ENCODE data around the gene FGFR2. TPM values are rescaled to one million over a fixed set of nuclear protein-coding genes. Genes with fewer than 3 reads are reported as not detected.

The FGFR2 gene
- total and polyA plus RNA-seq, 2 experiments from 2014 or later, result 41.3 to 90.4 TPM

- H3K4me2 ChIP-seq, result no peak overlapping the region
- H2AFZ ChIP-seq, result no peak overlapping the region
- no peaks in the 10 kb centered on the region for H3K9me3 ChIP-seq (ENCODE audit: low read depth)
- H3K9me2 ChIP-seq (replicated peaks; ENCODE audit: insufficient read depth), result no peaks in the 10 kb centered on the region
- DNase-seq (ENCODE audit: low spot score), result no peak
- no peak overlapping the region for H3K4me3 ChIP-seq
- H3K27ac ChIP-seq, result no peak overlapping the region
- H3K36me3 ChIP-seq (replicated peaks; ENCODE audit: insufficient read depth, low read depth), result no peaks in the 10 kb centered on the region
- H4K20me1 ChIP-seq (ENCODE audit: insufficient read depth, poor library complexity, severe bottlenecking), result peaks cover 3% of the 10 kb centered on the region
- no peaks in the 10 kb centered on the region for H3K27me3 ChIP-seq
- no peaks in the 10 kb centered on the region for H3K4me1 ChIP-seq (ENCODE audit: insufficient read depth)
- WGBS (ENCODE audit: low lambda C conversion rate, missing lambda C conversion rate), result 95% methylated on average over 8 of the region's 8 CpGs
- no peak for TF ChIP-seq EZH2 (IDR thresholded peaks at IDR 0.05; ENCODE audit: borderline replicate concordance)
- TF ChIP-seq EZH2phosphoT487 (IDR thresholded peaks at IDR 0.05; ENCODE audit: low read depth, severe bottlenecking, unreplicated experiment), result no peak
- TF ChIP-seq CTCF (IDR thresholded peaks at IDR 0.05; ENCODE audit: poor library complexity), result no peak
- H3K79me2 ChIP-seq, result peaks cover 98% of the 10 kb centered on the region
Observed at GRCh38 chr10:121535381-121535780, 62.9 kb downstream of the FGFR2 start.

- no peak overlapping the region for H3K4me3 ChIP-seq
- H3K27ac ChIP-seq, result no peak overlapping the region
- no peak overlapping the region for H3K4me2 ChIP-seq
- no peaks in the 10 kb centered on the region for H3K36me3 ChIP-seq (replicated peaks; ENCODE audit: insufficient read depth, low read depth)
- WGBS (ENCODE audit: low lambda C conversion rate, missing lambda C conversion rate), result 86% methylated on average over 13 of the region's 13 CpGs
- peaks cover 3% of the 10 kb centered on the region for H4K20me1 ChIP-seq (ENCODE audit: insufficient read depth, poor library complexity, severe bottlenecking)
- no peaks in the 10 kb centered on the region for H3K9me3 ChIP-seq (ENCODE audit: low read depth)
- peaks cover 13% of the 10 kb centered on the region for H3K4me1 ChIP-seq (ENCODE audit: insufficient read depth)
- H3K9me2 ChIP-seq (replicated peaks; ENCODE audit: insufficient read depth), result no peaks in the 10 kb centered on the region
- H2AFZ ChIP-seq, result no peak overlapping the region
- H3K79me2 ChIP-seq, result peaks cover 92% of the 10 kb centered on the region
- DNase-seq (ENCODE audit: low spot score), result no peak
- H3K27me3 ChIP-seq, result no peaks in the 10 kb centered on the region
- TF ChIP-seq EZH2 (IDR thresholded peaks at IDR 0.05; ENCODE audit: borderline replicate concordance), result no peak
- TF ChIP-seq CTCF (IDR thresholded peaks at IDR 0.05; ENCODE audit: poor library complexity), result no peak
- TF ChIP-seq EZH2phosphoT487 (IDR thresholded peaks at IDR 0.05; ENCODE audit: low read depth, severe bottlenecking, unreplicated experiment), result no peak
Observed at GRCh38 chr10:121532292-121532864, 65.9 kb downstream of the FGFR2 start.

- Histone ChIP-seq H3K9me2 (replicated peaks; ENCODE audit: insufficient read depth) (no peaks in the 10 kb centered on the region), H3K9me3 (ENCODE audit: low read depth) (no peaks in the 10 kb centered on the region), H4K20me1 (ENCODE audit: insufficient read depth, poor library complexity, severe bottlenecking) (peaks cover 3% of the 10 kb centered on the region), H2AFZ (no peak overlapping the region), H3K27ac (no peak overlapping the region), H3K79me2 (peaks cover 91% of the 10 kb centered on the region), H3K4me1 (ENCODE audit: insufficient read depth) (peaks cover 17% of the 10 kb centered on the region), H3K4me3 (no peak overlapping the region), H3K4me2 (no peak overlapping the region), H3K27me3 (no peaks in the 10 kb centered on the region), H3K36me3 (replicated peaks; ENCODE audit: insufficient read depth, low read depth) (no peaks in the 10 kb centered on the region)
- DNase-seq (ENCODE audit: low spot score), result no peak
- 97% methylated on average over 11 of the region's 11 CpGs for WGBS (ENCODE audit: low lambda C conversion rate, missing lambda C conversion rate)
- no peak for TF ChIP-seq EZH2 (IDR thresholded peaks at IDR 0.05; ENCODE audit: borderline replicate concordance)
Observed at GRCh38 chr10:121531830-121532178, 66.4 kb downstream of the FGFR2 start.

GRCh38 chr10:121531076-121531829, 67.0 kb downstream of the FGFR2 start:
- DNase-seq (ENCODE audit: low spot score), result no peak
- Histone ChIP-seq H3K36me3 (replicated peaks; ENCODE audit: insufficient read depth, low read depth) (no peaks in the 10 kb centered on the region), H3K4me1 (ENCODE audit: insufficient read depth) (peaks cover 22% of the 10 kb centered on the region), H3K4me3 (no peak overlapping the region), H3K9me2 (replicated peaks; ENCODE audit: insufficient read depth) (no peaks in the 10 kb centered on the region), H4K20me1 (ENCODE audit: insufficient read depth, poor library complexity, severe bottlenecking) (peaks cover 3% of the 10 kb centered on the region), H3K9me3 (ENCODE audit: low read depth) (no peaks in the 10 kb centered on the region), H3K79me2 (peaks cover 91% of the 10 kb centered on the region), H2AFZ (no peak overlapping the region), H3K27me3 (no peaks in the 10 kb centered on the region), H3K4me2 (no peak overlapping the region), H3K27ac (no peak overlapping the region)
- WGBS (ENCODE audit: low lambda C conversion rate, missing lambda C conversion rate), result 90% methylated on average over 13 of the region's 13 CpGs
- no peak for TF ChIP-seq CTCF (IDR thresholded peaks at IDR 0.05; ENCODE audit: poor library complexity)
- TF ChIP-seq EZH2phosphoT487 (IDR thresholded peaks at IDR 0.05; ENCODE audit: low read depth, severe bottlenecking, unreplicated experiment), result no peak
- no peak for TF ChIP-seq EZH2 (IDR thresholded peaks at IDR 0.05; ENCODE audit: borderline replicate concordance)
